RWPE2 (cell line): ENCODE results near the gene MRPL42.

Experiments
- ATAC-seq: fragments of 200-7000 bp; cut with Tn5 transposase; 3 replicates; pipeline ENCODE4 v1.9.1; 2021; ENCODE audit warnings: low read depth
- DNase-seq: peaks from one replicate; pipeline ENCODE4 v3.0.0-alpha.2; 2020; ENCODE audit warnings: low spot score
- H3K27ac ChIP-seq: fragments of 450-650 bp; 2 replicates; pipeline ENCODE4 v1.5.1; 2017; ENCODE audit warnings: mild to moderate bottlenecking; ENCODE audit not compliant: poor library complexity, severe bottlenecking
- H3K27me3 ChIP-seq: fragments of 250-450 bp; sonication (Bioruptor Pico); 2 replicates; pipeline ENCODE4 v1.5.1; 2021; ENCODE audit warnings: mild to moderate bottlenecking, moderate library complexity; ENCODE audit not compliant: insufficient read depth, poor library complexity, severe bottlenecking
- H3K36me3 ChIP-seq: fragments of 250-450 bp; sonication (Bioruptor Pico); 2 replicates; pipeline ENCODE4 v1.5.1; 2020; ENCODE audit warnings: low read depth, mild to moderate bottlenecking, moderate library complexity
- H3K4me1 ChIP-seq: fragments of 250-450 bp; sonication (Bioruptor Pico); 2 replicates; pipeline ENCODE4 v1.5.1; 2021; ENCODE audit warnings: mild to moderate bottlenecking, moderate library complexity; ENCODE audit not compliant: insufficient read depth, poor library complexity, severe bottlenecking
- H3K4me3 ChIP-seq: fragments of 250-450 bp; sonication (Bioruptor Pico); 2 replicates; pipeline ENCODE4 v1.5.1; 2021; ENCODE audit warnings: mild to moderate bottlenecking, moderate library complexity; ENCODE audit not compliant: severe bottlenecking
- H3K9me3 ChIP-seq: fragments of 250-450 bp; sonication (Bioruptor Pico); 2 replicates; pipeline ENCODE4 v1.5.1; 2021; ENCODE audit warnings: mild to moderate bottlenecking, moderate library complexity; ENCODE audit not compliant: severe bottlenecking
- CTCF ChIP-seq: fragments of 450-650 bp; IDR thresholded peaks from one replicate; pipeline ENCODE4 v1.5.1; 2017; ENCODE audit warnings: mild to moderate bottlenecking, moderate library complexity; ENCODE audit not compliant: poor library complexity, severe bottlenecking

The MRPL42 gene

GRCh38 chr12:93425736-93426411, 41.4 kb upstream of the MRPL42 start:
- Histone ChIP-seq H3K27ac (no peak overlapping the region), H3K4me3 (no peak overlapping the region), H3K36me3 (0 out of 2 replicates have a peak, but pooled peaks cover 5% of the 10 kb centered on the region), H3K9me3 (no peaks in the 10 kb centered on the region), H3K27me3 (no peaks in the 10 kb centered on the region), H3K4me1 (peaks cover 23% of the 10 kb centered on the region)
- no peak for TF ChIP-seq CTCF
- ATAC-seq (no peak), DNase-seq (no peak)

GRCh38 chr12:93426412-93426805, 40.9 kb upstream of the MRPL42 start:
- 0 out of 2 replicates have a peak, but pooled peaks cover 5% of the 10 kb centered on the region for H3K36me3 ChIP-seq
- H3K4me3 ChIP-seq, result no peak overlapping the region
- ATAC-seq (no peak), DNase-seq (no peak)
- no peaks in the 10 kb centered on the region for H3K27me3 ChIP-seq
- H3K9me3 ChIP-seq, result no peaks in the 10 kb centered on the region
- no peak for TF ChIP-seq CTCF
- H3K27ac ChIP-seq, result no peak overlapping the region
- peaks cover 23% of the 10 kb centered on the region for H3K4me1 ChIP-seq

GRCh38 chr12:93427779-93428564, 39.3 kb upstream of the MRPL42 start:
- no peak for DNase-seq
- Histone ChIP-seq H3K27ac (no peak overlapping the region), H3K27me3 (no peaks in the 10 kb centered on the region), H3K4me3 (no peak overlapping the region), H3K4me1 (peaks cover 23% of the 10 kb centered on the region), H3K9me3 (no peaks in the 10 kb centered on the region), H3K36me3 (0 out of 2 replicates have a peak, but pooled peaks cover 5% of the 10 kb centered on the region)
- peak; percentile 63; the same call in 2 of the 3 replicates for ATAC-seq
- no peak for TF ChIP-seq CTCF

GRCh38 chr12:93429448-93429847, 37.9 kb upstream of the MRPL42 start:
- H3K27ac ChIP-seq, result no peak overlapping the region
- TF ChIP-seq CTCF, result no peak
- no peak overlapping the region for H3K4me3 ChIP-seq
- H3K9me3 ChIP-seq, result no peaks in the 10 kb centered on the region
- H3K4me1 ChIP-seq, result peaks cover 24% of the 10 kb centered on the region
- H3K36me3 ChIP-seq, result peaks cover 9% of the 10 kb centered on the region; the same call in 1 of the 2 replicates
- ATAC-seq (no peak), DNase-seq (no peak)
- no peaks in the 10 kb centered on the region for H3K27me3 ChIP-seq

- peaks cover 28% of the 10 kb centered on the region for H3K4me1 ChIP-seq
Measured at GRCh38 chr12:93429852-93430251, 37.5 kb upstream of the MRPL42 start.

More at GRCh38 chr12:93429852-93430251, 37.5 kb upstream of the MRPL42 start:
- peak; percentile 65; the same call in 2 of the 3 replicates for ATAC-seq
- no peaks in the 10 kb centered on the region for H3K27me3 ChIP-seq
- peaks cover 11% of the 10 kb centered on the region; the same call in 1 of the 2 replicates for H3K36me3 ChIP-seq
- DNase-seq, result no peak
- H3K9me3 ChIP-seq, result no peaks in the 10 kb centered on the region
- TF ChIP-seq CTCF, result no peak
- H3K27ac ChIP-seq, result no peak overlapping the region
- no peak overlapping the region for H3K4me3 ChIP-seq
